Endothelial cell of umbilical vein (primary cell): Measurements from ENCODE around the gene TLE3.

Experiments
- EZH2 ChIP-seq: IDR thresholded peaks from 2 replicates; pipeline ENCODE4 v1.6.1; 2012; ENCODE audit warnings: borderline replicate concordance, low read depth, mild to moderate bottlenecking, moderate library complexity, low read length, inconsistent platforms; ENCODE audit not compliant: severe bottlenecking
- JUN ChIP-seq: IDR thresholded peaks from 2 replicates; pipeline ENCODE4 v1.6.1; 2011; ENCODE audit warnings: borderline replicate concordance, low read depth; ENCODE audit not compliant: insufficient read length, insufficient read depth
- POLR2AphosphoS5 ChIP-seq: IDR thresholded peaks from 2 replicates; pipeline ENCODE4 v1.6.1; 2012; ENCODE audit warnings: low read depth, mild to moderate bottlenecking, control low read depth, low read length, moderate library complexity; ENCODE audit not compliant: insufficient read depth
- TF ChIP-seq, protein P1 (sequence below), 2 donors: IDR thresholded peaks; 1 replicate in 1 of 2; 2 replicates in 1 of 2; pipeline ENCODE4 v1.5.1; 2011; ENCODE audit warnings: low read length in 2 of 2, mild to moderate bottlenecking in 2 of 2, moderate library complexity in 2 of 2, control low read depth in 1 of 2, inconsistent platforms in 1 of 2, low read depth in 1 of 2; ENCODE audit not compliant: insufficient read depth in 1 of 2; ENCODE audit errors: extremely low read depth in 1 of 2
- TF ChIP-seq, protein P2 (sequence below): IDR thresholded peaks from 2 replicates; pipeline ENCODE4 v1.6.1; 2011; ENCODE audit not compliant: insufficient read depth, insufficient read length

DNA sequence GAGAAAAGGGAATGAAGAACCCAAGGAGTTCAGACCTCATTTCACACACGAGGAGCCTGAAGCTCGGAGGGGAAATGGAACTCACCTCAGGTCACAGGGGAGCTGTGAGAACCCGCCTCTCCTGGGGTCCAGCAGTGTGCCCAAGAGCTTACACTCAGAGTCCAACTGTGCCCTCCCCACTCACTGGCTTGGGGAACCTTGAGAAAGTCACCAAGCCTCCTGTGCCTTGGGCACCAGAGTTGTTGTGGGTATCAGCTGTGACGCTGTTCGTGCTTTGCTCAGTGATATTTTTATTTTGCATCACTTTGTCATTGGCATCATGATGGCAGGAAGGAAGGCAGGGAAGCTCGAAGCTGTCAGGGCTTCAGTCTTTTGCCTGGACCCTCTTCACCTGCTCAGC is 83.4 kb downstream of the TLE3 start:
- TF ChIP-seq, protein P1, sequence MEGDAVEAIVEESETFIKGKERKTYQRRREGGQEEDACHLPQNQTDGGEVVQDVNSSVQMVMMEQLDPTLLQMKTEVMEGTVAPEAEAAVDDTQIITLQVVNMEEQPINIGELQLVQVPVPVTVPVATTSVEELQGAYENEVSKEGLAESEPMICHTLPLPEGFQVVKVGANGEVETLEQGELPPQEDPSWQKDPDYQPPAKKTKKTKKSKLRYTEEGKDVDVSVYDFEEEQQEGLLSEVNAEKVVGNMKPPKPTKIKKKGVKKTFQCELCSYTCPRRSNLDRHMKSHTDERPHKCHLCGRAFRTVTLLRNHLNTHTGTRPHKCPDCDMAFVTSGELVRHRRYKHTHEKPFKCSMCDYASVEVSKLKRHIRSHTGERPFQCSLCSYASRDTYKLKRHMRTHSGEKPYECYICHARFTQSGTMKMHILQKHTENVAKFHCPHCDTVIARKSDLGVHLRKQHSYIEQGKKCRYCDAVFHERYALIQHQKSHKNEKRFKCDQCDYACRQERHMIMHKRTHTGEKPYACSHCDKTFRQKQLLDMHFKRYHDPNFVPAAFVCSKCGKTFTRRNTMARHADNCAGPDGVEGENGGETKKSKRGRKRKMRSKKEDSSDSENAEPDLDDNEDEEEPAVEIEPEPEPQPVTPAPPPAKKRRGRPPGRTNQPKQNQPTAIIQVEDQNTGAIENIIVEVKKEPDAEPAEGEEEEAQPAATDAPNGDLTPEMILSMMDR (IDR thresholded peaks at IDR 0.05; ENCODE audit: extremely low read depth in 1 of 2, insufficient read depth in 1 of 2, low read depth in 1 of 2, low read length in 2 of 2) = no peak
- TF ChIP-seq POLR2AphosphoS5 (no peak), EZH2 (no peak), JUN (no peak)
- TF ChIP-seq, protein P2, sequence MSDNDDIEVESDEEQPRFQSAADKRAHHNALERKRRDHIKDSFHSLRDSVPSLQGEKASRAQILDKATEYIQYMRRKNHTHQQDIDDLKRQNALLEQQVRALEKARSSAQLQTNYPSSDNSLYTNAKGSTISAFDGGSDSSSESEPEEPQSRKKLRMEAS = no peak
